Duodenal mucosa (tissue), 2 donors: ENCODE results near the gene ODAD2.

Experiments used
- H3K27ac ChIP-seq: one replicate; pipeline ENCODE4 v1.7.0; 2013; ENCODE audit warnings: low read depth, low read length
- H3K27me3 ChIP-seq, 2 donors: one replicate each; pipeline ENCODE4 v1.7.0; 2013; ENCODE audit warnings: low read length in 2 of 2, control low read depth in 1 of 2; ENCODE audit not compliant: insufficient read depth in 2 of 2, control insufficient read depth in 1 of 2
- H3K36me3 ChIP-seq, 2 donors: one replicate each; pipeline ENCODE4 v1.7.0; 2013; ENCODE audit warnings: low read length in 2 of 2, control low read depth in 1 of 2; ENCODE audit not compliant: insufficient read depth in 2 of 2, control insufficient read depth in 1 of 2
- H3K4me1 ChIP-seq, 2 donors: one replicate each; pipeline ENCODE4 v1.7.0; 2013; ENCODE audit warnings: low read length in 2 of 2, control low read depth in 1 of 2; ENCODE audit not compliant: insufficient read depth in 2 of 2, control insufficient read depth in 1 of 2
- H3K4me3 ChIP-seq, 2 donors: one replicate each; pipeline ENCODE4 v1.7.0; 2013; ENCODE audit warnings: low read length in 2 of 2, low read depth in 1 of 2
- H3K9ac ChIP-seq, 2 donors: one replicate each; pipeline ENCODE4 v1.7.0; 2013; ENCODE audit warnings: low read length in 2 of 2, low read depth in 1 of 2
- H3K9me3 ChIP-seq, 2 donors: one replicate each; pipeline ENCODE4 v1.7.0; 2013; ENCODE audit warnings: low read length in 2 of 2, control low read depth in 1 of 2; ENCODE audit not compliant: control insufficient read depth in 1 of 2

The ODAD2 gene

GRCh38 chr10:27820637-27821036 lies 178.2 kb downstream of the ODAD2 start:
- H3K4me3 ChIP-seq: no peak overlapping the region
- no peak overlapping the region for H3K27ac ChIP-seq

GRCh38 chr10:27819781-27820531 lies 178.9 kb downstream of the ODAD2 start:
- H3K27me3 ChIP-seq: no peaks in the 10 kb centered on the region
- H3K9ac ChIP-seq: no peak overlapping the region
- H3K27ac ChIP-seq: no peak overlapping the region
- no peaks in the 10 kb centered on the region for H3K36me3 ChIP-seq
- H3K4me1 ChIP-seq: no peaks in the 10 kb centered on the region
- H3K4me3 ChIP-seq: no peak overlapping the region
- H3K9me3 ChIP-seq: peaks cover 0 to 3% of the 10 kb centered on the region in 2 donors

More at GRCh38 chr10:27820637-27821036, 178.2 kb downstream of the ODAD2 start:
- H3K36me3 ChIP-seq: no peaks in the 10 kb centered on the region
- H3K9ac ChIP-seq: no peak overlapping the region
- H3K9me3 ChIP-seq: peaks cover 0 to 3% of the 10 kb centered on the region in 2 donors
- no peaks in the 10 kb centered on the region for H3K27me3 ChIP-seq
- H3K4me1 ChIP-seq: no peaks in the 10 kb centered on the region

GRCh38 chr10:27816320-27816719 lies 182.6 kb downstream of the ODAD2 start:
- Histone ChIP-seq H3K9ac (no peak overlapping the region), H3K4me1 (no peaks in the 10 kb centered on the region)

GRCh38 chr10:27815846-27816245 lies 183.0 kb downstream of the ODAD2 start:
- no peak overlapping the region for H3K9ac ChIP-seq
- H3K27me3 ChIP-seq: no peaks in the 10 kb centered on the region
- H3K9me3 ChIP-seq: no peaks in the 10 kb centered on the region
- H3K4me3 ChIP-seq: no peak overlapping the region
- no peaks in the 10 kb centered on the region for H3K4me1 ChIP-seq
- no peaks in the 10 kb centered on the region for H3K36me3 ChIP-seq
- H3K27ac ChIP-seq: no peak overlapping the region

More at GRCh38 chr10:27816320-27816719, 182.6 kb downstream of the ODAD2 start:
- Histone ChIP-seq H3K36me3 (no peaks in the 10 kb centered on the region), H3K27me3 (no peaks in the 10 kb centered on the region), H3K27ac (no peak overlapping the region), H3K4me3 (no peak overlapping the region), H3K9me3 (no peaks in the 10 kb centered on the region)

GRCh38 chr10:27815261-27815660 lies 183.6 kb downstream of the ODAD2 start:
- Histone ChIP-seq H3K4me3 (no peak overlapping the region), H3K36me3 (no peaks in the 10 kb centered on the region), H3K27ac (no peak overlapping the region), H3K9ac (no peak overlapping the region), H3K9me3 (no peaks in the 10 kb centered on the region), H3K27me3 (no peaks in the 10 kb centered on the region), H3K4me1 (no peaks in the 10 kb centered on the region)

- H3K36me3 ChIP-seq: no peaks in the 10 kb centered on the region
- no peak overlapping the region for H3K9ac ChIP-seq
- H3K4me3 ChIP-seq: no peak overlapping the region
- no peaks in the 10 kb centered on the region for H3K4me1 ChIP-seq
- no peaks in the 10 kb centered on the region for H3K9me3 ChIP-seq
- no peak overlapping the region for H3K27ac ChIP-seq
- peaks cover 0 to 2% of the 10 kb centered on the region in 2 donors for H3K27me3 ChIP-seq
These were observed 193.7 kb downstream of the ODAD2 start for GRCh38 chr10:27805180-27805579.

- Histone ChIP-seq H3K9ac (no peak overlapping the region), H3K27me3 (peaks cover 0 to 2% of the 10 kb centered on the region in 2 donors)
These were observed 194.7 kb downstream of the ODAD2 start for GRCh38 chr10:27804136-27804535.

GRCh38 chr10:27801171-27801785 lies 197.6 kb downstream of the ODAD2 start:
- H3K9me3 ChIP-seq: no peaks in the 10 kb centered on the region
- H3K4me3 ChIP-seq: no peak overlapping the region
- H3K36me3 ChIP-seq: no peaks in the 10 kb centered on the region
- no peak overlapping the region for H3K9ac ChIP-seq
- H3K4me1 ChIP-seq: no peaks in the 10 kb centered on the region
- peaks cover 0 to 2% of the 10 kb centered on the region in 2 donors for H3K27me3 ChIP-seq
- no peak overlapping the region for H3K27ac ChIP-seq

More at GRCh38 chr10:27804136-27804535, 194.7 kb downstream of the ODAD2 start:
- Histone ChIP-seq H3K27ac (no peak overlapping the region), H3K36me3 (no peaks in the 10 kb centered on the region), H3K4me3 (no peak overlapping the region), H3K9me3 (no peaks in the 10 kb centered on the region), H3K4me1 (no peaks in the 10 kb centered on the region)

- Histone ChIP-seq H3K27ac (no peak overlapping the region), H3K27me3 (peaks cover 0 to 2% of the 10 kb centered on the region in 2 donors), H3K4me1 (no peaks in the 10 kb centered on the region), H3K36me3 (no peaks in the 10 kb centered on the region), H3K4me3 (no peak overlapping the region), H3K9me3 (no peaks in the 10 kb centered on the region), H3K9ac (no peak overlapping the region)
These were observed 199.8 kb downstream of the ODAD2 start for GRCh38 chr10:27799046-27799445.

- no peak overlapping the region for H3K27ac ChIP-seq
- no peaks in the 10 kb centered on the region for H3K4me1 ChIP-seq
- H3K9me3 ChIP-seq: no peaks in the 10 kb centered on the region
- no peaks in the 10 kb centered on the region for H3K27me3 ChIP-seq
- H3K4me3 ChIP-seq: no peak overlapping the region
- no peaks in the 10 kb centered on the region for H3K36me3 ChIP-seq
- H3K9ac ChIP-seq: no peak overlapping the region
These were observed 204.7 kb downstream of the ODAD2 start for GRCh38 chr10:27794157-27794556.
